Caco-2 (cell line): ENCODE results near the gene PRSS38. TPM values are rescaled to one million over a fixed set of nuclear protein-coding genes. Genes with fewer than 3 reads are reported as not detected.

ENCODE experiments used
- BruUV-seq: library from RNA; stranded (reverse); fragments of 400-500 nt; replicated peaks from 2 replicates; lab custom pipeline; 2021; lab: Mats Ljungman, UMichigan
- CTCF ChIA-PET: fragments of 300-600 bp; sonication (Branson Sonifier 250); formaldehyde crosslinking; loops from one replicate; lab custom pipeline; 2022; ENCODE audit warnings: antibody characterized with exemption; lab: Charles Lee
- POLR2A ChIA-PET: fragments of 300-600 bp; sonication (Branson Sonifier 250); formaldehyde crosslinking; loops from one replicate; lab custom pipeline; 2022; ENCODE audit warnings: antibody characterized with exemption; lab: Charles Lee
- DNase-seq, 2 experiments: peaks; one replicate each; pipeline versions ENCODE4 v3.0.0 to v3.0.0-alpha.2; 2020 to 2022
- H3K27me3 ChIP-seq: replicated peaks from 2 replicates; pipeline ENCODE4 v1.6.0; 2011; ENCODE audit warnings: low read length; ENCODE audit not compliant: control insufficient read depth, insufficient read depth
- H3K36me3 ChIP-seq: 2 replicates; pipeline ENCODE4 v1.5.1; 2011; ENCODE audit warnings: low read length; ENCODE audit not compliant: control insufficient read depth, insufficient read depth
- H3K4me1 ChIP-seq: fragments of 250-450 bp; sonication (Bioruptor Pico); 2 replicates; pipeline ENCODE4 v1.5.1; 2020; ENCODE audit warnings: mild to moderate bottlenecking
- H3K4me3 ChIP-seq: 2 replicates; pipeline ENCODE4 v1.5.1; 2011; ENCODE audit warnings: low read depth, mild to moderate bottlenecking, control low read depth, low read length
- H3K9me3 ChIP-seq: fragments of 250-450 bp; sonication (Bioruptor Pico); 2 replicates; pipeline ENCODE4 v1.5.1; 2020; ENCODE audit warnings: mild to moderate bottlenecking, moderate library complexity
- H3K27ac Mint-ChIP-seq: one replicate; pipeline ENCODE4 v1.8.0; 2022; ENCODE audit warnings: mixed read lengths; ENCODE audit not compliant: unreplicated experiment
- H3K27me3 Mint-ChIP-seq: one replicate; pipeline ENCODE4 v1.8.0; 2022; ENCODE audit warnings: mixed read lengths; ENCODE audit not compliant: insufficient read depth, unreplicated experiment
- H3K36me3 Mint-ChIP-seq: one replicate; pipeline ENCODE4 v1.8.0; 2022; ENCODE audit warnings: mild to moderate bottlenecking, mixed read lengths; ENCODE audit not compliant: insufficient read depth, unreplicated experiment
- H3K4me1 Mint-ChIP-seq: one replicate; pipeline ENCODE4 v1.8.0; 2022; ENCODE audit warnings: low read depth, mixed read lengths; ENCODE audit not compliant: unreplicated experiment
- H3K4me3 Mint-ChIP-seq: one replicate; pipeline ENCODE4 v1.8.0; 2022; ENCODE audit warnings: mild to moderate bottlenecking, moderate library complexity, mixed read lengths; ENCODE audit not compliant: unreplicated experiment
- H3K9me3 Mint-ChIP-seq: one replicate; pipeline ENCODE4 v1.8.0; 2022; ENCODE audit warnings: mixed read lengths; ENCODE audit not compliant: unreplicated experiment
- CTCF ChIP-seq, 2 experiments: fragments of 200-600 bp in 1 of 2; IDR thresholded peaks; 1 replicate in 1 of 2; 2 replicates in 1 of 2; pipeline versions ENCODE4 v1.5.1 to v1.8.0; 2011 to 2022; ENCODE audit warnings: antibody characterized with exemption in 1 of 2, control low read depth in 1 of 2, inconsistent platforms in 1 of 2, low read depth in 1 of 2, low read length in 1 of 2, mild to moderate bottlenecking in 1 of 2, moderate library complexity in 1 of 2; ENCODE audit not compliant: insufficient read depth in 1 of 2, severe bottlenecking in 1 of 2, unreplicated experiment in 1 of 2
- intact Hi-C: fragments of 100-400 bp; cut with micrococcal nuclease; formaldehyde crosslinking; loops from one replicate; pipeline ENCODE4 v1.10.0; 2022; ENCODE audit not compliant: unreplicated experiment
- total RNA-seq: library from RNA; stranded (reverse); gene quantifications from 2 replicates; pipeline ENCODE4 v1.2.3, GENCODE V29; 2022

Gene PRSS38
- total RNA-seq, 1 experiment from 2014 or later: not detected

DNA sequence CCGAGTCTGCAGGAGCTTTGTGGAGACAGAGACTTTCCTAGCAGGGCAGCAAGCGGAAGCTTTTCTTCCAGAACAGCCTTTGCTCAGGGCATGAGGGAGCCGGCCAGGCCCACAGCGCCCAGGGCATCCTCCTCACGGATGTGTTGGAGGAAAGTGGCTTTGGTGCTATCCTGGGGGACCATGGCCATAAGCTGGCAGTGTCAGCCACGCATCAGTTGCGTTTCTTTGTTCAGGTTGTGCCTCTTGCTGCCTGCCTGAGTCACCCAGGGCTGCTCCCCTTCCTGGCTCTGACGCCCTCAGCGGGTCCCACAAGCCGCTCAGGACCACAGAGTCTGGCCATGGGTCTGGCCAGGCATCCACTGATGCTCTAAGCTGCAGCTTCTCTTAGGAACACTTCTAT is 39.6 kb upstream of the PRSS38 start:
- ChIA-PET POLR2A (no interaction called here), CTCF (no interaction called here)
- H3K27ac Mint-ChIP-seq: no peak overlapping the region
- intact Hi-C loops: no loop called here
- H3K4me3 ChIP-seq: no peak overlapping the region
- no peak overlapping the region for H3K4me3 Mint-ChIP-seq
- H3K4me1 ChIP-seq: no peaks in the 10 kb centered on the region
- no peaks in the 10 kb centered on the region for H3K9me3 ChIP-seq
- H3K27me3 ChIP-seq: no peaks in the 10 kb centered on the region
- H3K9me3 Mint-ChIP-seq: no peaks in the 10 kb centered on the region
- H3K36me3 ChIP-seq: no peaks in the 10 kb centered on the region
- no peaks in the 10 kb centered on the region for H3K4me1 Mint-ChIP-seq
- no peaks in the 10 kb centered on the region for H3K27me3 Mint-ChIP-seq
- no peak for TF ChIP-seq CTCF (IDR thresholded peaks at IDR 0.05; ENCODE audit: insufficient read depth in 1 of 2, low read depth in 1 of 2, low read length in 1 of 2, severe bottlenecking in 1 of 2, unreplicated experiment in 1 of 2)
- DNase-seq: no peak
- peaks cover 5% of the 10 kb centered on the region for H3K36me3 Mint-ChIP-seq
- no TSS peak for BruUV-seq

- POLR2A ChIA-PET: no interaction called here
- Histone ChIP-seq H3K4me3 (no peak overlapping the region), H3K9me3 (no peaks in the 10 kb centered on the region), H3K36me3 (no peaks in the 10 kb centered on the region), H3K4me1 (no peaks in the 10 kb centered on the region), H3K27me3 (no peaks in the 10 kb centered on the region)
- intact Hi-C loops: no loop called here
- CTCF ChIA-PET: no interaction called here
- DNase-seq: no peak
- no peak overlapping the region for H3K27ac Mint-ChIP-seq
- no peak for TF ChIP-seq CTCF (IDR thresholded peaks at IDR 0.05; ENCODE audit: insufficient read depth in 1 of 2, low read depth in 1 of 2, low read length in 1 of 2, severe bottlenecking in 1 of 2, unreplicated experiment in 1 of 2)
- no peaks in the 10 kb centered on the region for H3K9me3 Mint-ChIP-seq
- no peaks in the 10 kb centered on the region for H3K27me3 Mint-ChIP-seq
- peaks cover 5% of the 10 kb centered on the region for H3K36me3 Mint-ChIP-seq
- no peak overlapping the region for H3K4me3 Mint-ChIP-seq
- no peaks in the 10 kb centered on the region for H3K4me1 Mint-ChIP-seq
- no TSS peak for BruUV-seq
These were observed 39.1 kb upstream of the PRSS38 start for GRCh38 chr1:227776331-227776771.

GRCh38 chr1:227777156-227777555 is 38.3 kb upstream of the PRSS38 start:
- no peaks in the 10 kb centered on the region for H3K9me3 Mint-ChIP-seq
- ChIA-PET CTCF (no interaction called here), POLR2A (no interaction called here)
- no peaks in the 10 kb centered on the region for H3K4me1 Mint-ChIP-seq
- no peaks in the 10 kb centered on the region for H3K27me3 ChIP-seq
- BruUV-seq: no TSS peak
- no peak overlapping the region for H3K27ac Mint-ChIP-seq
- H3K36me3 ChIP-seq: no peaks in the 10 kb centered on the region
- H3K4me1 ChIP-seq: no peaks in the 10 kb centered on the region
- no peaks in the 10 kb centered on the region for H3K27me3 Mint-ChIP-seq
- H3K36me3 Mint-ChIP-seq: peaks cover 5% of the 10 kb centered on the region
- TF ChIP-seq CTCF (IDR thresholded peaks at IDR 0.05; ENCODE audit: insufficient read depth in 1 of 2, low read depth in 1 of 2, low read length in 1 of 2, severe bottlenecking in 1 of 2, unreplicated experiment in 1 of 2): no peak
- intact Hi-C loops: no loop called here
- no peak overlapping the region for H3K4me3 ChIP-seq
- no peak for DNase-seq
- no peak overlapping the region for H3K4me3 Mint-ChIP-seq
- H3K9me3 ChIP-seq: no peaks in the 10 kb centered on the region
